Astrocyte of the cerebellum (primary cell): Measurements from ENCODE around the gene TSPEAR.
"Not testable (repeated sequence)": the region's sequence is repeated elsewhere in the genome, so short reads cannot be mapped to it uniquely, and the experiment has no call there.

Source experiments
- DNase-seq: peaks from one replicate; pipeline ENCODE4 v3.0.0-alpha.2; 2011; ENCODE audit warnings: low read depth
- H3K4me3 ChIP-seq: 2 replicates; pipeline ENCODE4 v1.5.1; 2011; ENCODE audit warnings: mild to moderate bottlenecking, low read depth, low read length, moderate library complexity
- CTCF ChIP-seq: IDR thresholded peaks from 2 replicates; pipeline ENCODE4 v1.5.1; 2012; ENCODE audit warnings: low read length, low read depth, moderate library complexity, mild to moderate bottlenecking; ENCODE audit errors: missing control alignments
- in situ Hi-C: cut with HindIII; loops from 2 replicates; pipeline ENCODE4 v1.10.0; 2017; ENCODE audit warnings: low sequenced_read_pairs

Gene TSPEAR

GRCh38 chr21:44671911-44672310 is 39.5 kb downstream of the TSPEAR start:
- TF ChIP-seq CTCF, result no peak
- H3K4me3 ChIP-seq, result no peak overlapping the region
- in situ Hi-C loops, result no loop called here
- DNase-seq, result no peak

GRCh38 chr21:44670642-44671432 is 40.5 kb downstream of the TSPEAR start:
- in situ Hi-C loops, result no loop called here
- no peak for TF ChIP-seq CTCF
- no peak for DNase-seq
- H3K4me3 ChIP-seq, result no peak overlapping the region

- in situ Hi-C loops, result no loop called here
Observed at GRCh38 chr21:44667612-44668011, 43.8 kb downstream of the TSPEAR start.

GRCh38 chr21:44666401-44667320 is 44.7 kb downstream of the TSPEAR start, which contains the start of gene KRTAP12-2:
KRTAP12-2 (minus strand) TSS chr21:44666927; CDS start chr21:44666886, 41 bp downstream.
- in situ Hi-C loops, result no loop called here
- no peak for TF ChIP-seq CTCF

More at GRCh38 chr21:44667612-44668011, 43.8 kb downstream of the TSPEAR start:
- no peak overlapping the region for H3K4me3 ChIP-seq
- TF ChIP-seq CTCF, result no peak
- no peak for DNase-seq

GRCh38 chr21:44664691-44665090 is 46.7 kb downstream of the TSPEAR start:
- DNase-seq, result no peak
- in situ Hi-C loops, result no loop called here
- H3K4me3 ChIP-seq, result no peak overlapping the region
- TF ChIP-seq CTCF, result no peak

More at GRCh38 chr21:44666401-44667320, 44.7 kb downstream of the TSPEAR start, which contains the start of gene KRTAP12-2:
- no peak for DNase-seq
- H3K4me3 ChIP-seq, result no peak within 1 kb of the TSS

GRCh38 chr21:44661567-44661966 is 49.8 kb downstream of the TSPEAR start:
- DNase-seq, in situ Hi-C loops, H3K4me3 ChIP-seq: not testable (repeated sequence)
